ENCODE data around the gene VPS37C. TPM values are rescaled to one million over a fixed set of nuclear protein-coding genes. Genes with fewer than 3 reads are reported as not detected.

VPS37C gene
- total RNA-seq, 1 experiment from 2014 or later: 19.0 TPM

- no peak overlapping the region for H2AK5ac ChIP-seq (ENCODE audit: insufficient read length, low read length)
- no peak overlapping the region for H3K4me2 ChIP-seq (ENCODE audit: insufficient read depth, insufficient read length, low read length)
- TF ChIP-seq, protein P1, sequence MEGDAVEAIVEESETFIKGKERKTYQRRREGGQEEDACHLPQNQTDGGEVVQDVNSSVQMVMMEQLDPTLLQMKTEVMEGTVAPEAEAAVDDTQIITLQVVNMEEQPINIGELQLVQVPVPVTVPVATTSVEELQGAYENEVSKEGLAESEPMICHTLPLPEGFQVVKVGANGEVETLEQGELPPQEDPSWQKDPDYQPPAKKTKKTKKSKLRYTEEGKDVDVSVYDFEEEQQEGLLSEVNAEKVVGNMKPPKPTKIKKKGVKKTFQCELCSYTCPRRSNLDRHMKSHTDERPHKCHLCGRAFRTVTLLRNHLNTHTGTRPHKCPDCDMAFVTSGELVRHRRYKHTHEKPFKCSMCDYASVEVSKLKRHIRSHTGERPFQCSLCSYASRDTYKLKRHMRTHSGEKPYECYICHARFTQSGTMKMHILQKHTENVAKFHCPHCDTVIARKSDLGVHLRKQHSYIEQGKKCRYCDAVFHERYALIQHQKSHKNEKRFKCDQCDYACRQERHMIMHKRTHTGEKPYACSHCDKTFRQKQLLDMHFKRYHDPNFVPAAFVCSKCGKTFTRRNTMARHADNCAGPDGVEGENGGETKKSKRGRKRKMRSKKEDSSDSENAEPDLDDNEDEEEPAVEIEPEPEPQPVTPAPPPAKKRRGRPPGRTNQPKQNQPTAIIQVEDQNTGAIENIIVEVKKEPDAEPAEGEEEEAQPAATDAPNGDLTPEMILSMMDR (conservative IDR thresholded peaks at IDR 0.05): no peak
- H3K14ac ChIP-seq (ENCODE audit: insufficient read depth, low read length): no peak overlapping the region
- H3K79me1 ChIP-seq (ENCODE audit: insufficient read depth, low read depth, low read length, poor library complexity, severe bottlenecking): no peaks in the 10 kb centered on the region
- no peaks in the 10 kb centered on the region; the same call in 1 of the 2 replicates for H3K4me1 ChIP-seq (ENCODE audit: insufficient read depth, low read length)
- no peak overlapping the region for H3K18ac ChIP-seq (ENCODE audit: insufficient read length, low read depth, low read length)
- no peaks in the 10 kb centered on the region for H3K23me2 ChIP-seq (ENCODE audit: insufficient read length, low read depth, low read length, poor library complexity, severe bottlenecking)
- no peaks in the 10 kb centered on the region for H3K79me2 ChIP-seq (ENCODE audit: insufficient read depth, low read length)
- no peak overlapping the region for H3K4ac ChIP-seq (ENCODE audit: low read depth, low read length)
- no peak overlapping the region for H4K8ac ChIP-seq (replicated peaks; ENCODE audit: insufficient read length, low read depth, low read length)
- no peaks in the 10 kb centered on the region for H4K20me1 ChIP-seq (ENCODE audit: control insufficient read depth, insufficient read depth, insufficient read length)
- H2BK120ac ChIP-seq (ENCODE audit: low read depth, low read length, poor library complexity, severe bottlenecking): no peak overlapping the region
- DNase-seq: no peak
- Mint-ChIP-seq H3K36me3 (ENCODE audit: insufficient read depth in 1 of 3, low read depth in 3 of 3) (no peaks in the 10 kb centered on the region; a peak in 1 of 7 replicates), H3K4me1 (peaks cover 0 to 8% of the 10 kb centered on the region in 2 experiments; a peak in 2 of 4 replicates), H3K27me3 (ENCODE audit: low read depth) (peaks cover 2% of the 10 kb centered on the region), H3K4me3 (no peak overlapping the region), H3K9me3 (peaks cover 5 to 10% of the 10 kb centered on the region in 2 experiments; a peak in 2 of 5 replicates), H3K27ac (no peak overlapping the region)
- no peak overlapping the region for H4K5ac ChIP-seq (ENCODE audit: insufficient read length, low read depth, low read length)
- no peak overlapping the region for H3T11ph ChIP-seq (ENCODE audit: low read length)
- no peak overlapping the region for H3K56ac ChIP-seq (ENCODE audit: insufficient read length, low read depth, low read length)
- H3K9ac ChIP-seq (ENCODE audit: extremely low read depth, insufficient read length, low read length): no peak overlapping the region
- H3K27ac ChIP-seq (ENCODE audit: insufficient read length, low read depth, low read length): no peak overlapping the region
- no peak overlapping the region for H2BK5ac ChIP-seq (ENCODE audit: insufficient read length, low read length)
- no peaks in the 10 kb centered on the region for H3K9me3 ChIP-seq (ENCODE audit: control insufficient read depth, low read depth, low read length)
- no peak overlapping the region for H2BK20ac ChIP-seq (ENCODE audit: low read depth, low read length, poor library complexity, severe bottlenecking)
- no peak overlapping the region for H2BK15ac ChIP-seq (ENCODE audit: low read depth, low read length)
- no peaks in the 10 kb centered on the region for H3K27me3 ChIP-seq (ENCODE audit: insufficient read depth, low read length)
- no peak overlapping the region for H3K23ac ChIP-seq (ENCODE audit: insufficient read length, low read depth, low read length)
- no CpG with 5 or more reads among the region's 7 CpGs for WGBS (ENCODE audit: extremely low coverage, insufficient read length, low lambda C conversion rate)
- H4K91ac ChIP-seq (ENCODE audit: insufficient read length, low read depth, low read length): no peak overlapping the region
- H2BK12ac ChIP-seq (ENCODE audit: insufficient read length, low read depth, low read length): no peak overlapping the region
- H2AFZ ChIP-seq (ENCODE audit: low read length): no peak overlapping the region
These were observed 33.9 kb upstream of the VPS37C start for GRCh38 chr11:61194981-61195695.
